Thymus (tissue), 11 donors: Measurements from ENCODE around the gene FOXN3. TPM values are rescaled to one million over a fixed set of nuclear protein-coding genes. Genes with fewer than 3 reads are reported as not detected.

Experiments used
- DNase-seq, 9 donors: peaks; one replicate each; pipeline ENCODE4 v3.0.0-alpha.2; 2013; ENCODE audit warnings: low spot score in 9 of 9, low read depth in 6 of 9, missing footprints in 1 of 9
- H3K27ac ChIP-seq, 2 donors: one replicate each; pipeline ENCODE4 v1.5.1; 2013; ENCODE audit warnings: control low read depth in 1 of 2, low read depth in 1 of 2, low read length in 1 of 2, mild to moderate bottlenecking in 1 of 2, moderate library complexity in 1 of 2
- H3K27me3 ChIP-seq, 2 donors: one replicate each; pipeline ENCODE4 v1.5.1; 2013; ENCODE audit warnings: low read length in 1 of 2; ENCODE audit not compliant: control insufficient read depth in 2 of 2, insufficient read depth in 1 of 2
- H3K36me3 ChIP-seq, 2 donors: one replicate each; pipeline ENCODE4 v1.5.1; 2013; ENCODE audit warnings: low read length in 1 of 2, mild to moderate bottlenecking in 1 of 2, moderate library complexity in 1 of 2; ENCODE audit not compliant: control insufficient read depth in 2 of 2, insufficient read depth in 2 of 2
- H3K4me1 ChIP-seq, 2 donors: one replicate each; pipeline ENCODE4 v1.5.1; 2013; ENCODE audit warnings: low read length in 2 of 2; ENCODE audit not compliant: control insufficient read depth in 2 of 2, insufficient read depth in 2 of 2
- H3K4me3 ChIP-seq, 2 donors: one replicate each; pipeline ENCODE4 v1.5.1; 2013; ENCODE audit warnings: low read length in 2 of 2, control low read depth in 1 of 2, mild to moderate bottlenecking in 1 of 2
- H3K9me3 ChIP-seq, 2 donors: one replicate each; pipeline ENCODE4 v1.5.1; 2013; ENCODE audit warnings: low read length in 1 of 2, mild to moderate bottlenecking in 1 of 2; ENCODE audit not compliant: control insufficient read depth in 2 of 2, insufficient read depth in 1 of 2
- WGBS: extraction: QIAGEN DNeasy Blood & Tissue Kit; methylation state at CpG from one replicate; pipeline ENCODE4 v1.1.7; 2013; 5-methylcytosine and 5-hydroxymethylcytosine counted together
- polyA plus RNA-seq: library from polyadenylated mRNA; stranded (reverse); fragments of 200-250 nt; gene quantifications from one replicate; pipeline ENCODE4 v1.2.3, GENCODE V29; 2013
- total RNA-seq: library from RNA; stranded (reverse); fragments of 120-200 nt; gene quantifications from one replicate; pipeline ENCODE4 v1.2.4, GENCODE V29; 2013
- donor health status: healthy.

Gene FOXN3
- total and polyA plus RNA-seq, 2 donors = 21.9 to 32.5 TPM

DNA sequence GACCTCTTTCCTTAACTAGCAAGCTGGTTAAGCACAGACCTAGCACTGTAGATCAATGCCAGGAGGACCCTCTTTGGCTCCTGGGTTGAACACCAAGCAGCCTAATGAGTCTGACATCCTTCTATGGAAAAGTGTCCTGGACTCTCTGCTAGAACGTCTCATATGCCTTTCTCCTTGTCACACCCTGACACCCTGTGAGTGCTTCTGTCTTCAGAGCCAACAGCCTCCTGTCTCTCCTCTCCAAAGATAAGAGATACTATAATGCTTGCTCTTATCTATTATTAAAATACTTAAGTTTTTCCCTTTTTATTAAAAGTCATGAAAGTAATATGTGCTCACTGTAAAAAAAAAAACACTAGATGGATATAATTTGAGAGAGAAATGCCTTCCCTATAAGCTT is 222.7 kb downstream of the FOXN3 start:
- 89% methylated on average over 1 of the region's 1 CpG for WGBS
- peaks cover 0 to 2% of the 10 kb centered on the region in 2 donors for H3K4me1 ChIP-seq
- no peak overlapping the region for H3K4me3 ChIP-seq
- no peaks in the 10 kb centered on the region for H3K27me3 ChIP-seq
- H3K27ac ChIP-seq = no peak overlapping the region
- H3K9me3 ChIP-seq = no peaks in the 10 kb centered on the region
- no peak for DNase-seq
- peaks cover 3% of the 10 kb centered on the region in 2 donors for H3K36me3 ChIP-seq

- no peaks in the 10 kb centered on the region for H3K27me3 ChIP-seq
- no peak overlapping the region for H3K27ac ChIP-seq
- H3K4me3 ChIP-seq = no peak overlapping the region
- peaks cover 9 to 19% of the 10 kb centered on the region in 2 donors for H3K36me3 ChIP-seq
- DNase-seq = no peak
- H3K9me3 ChIP-seq = no peaks in the 10 kb centered on the region
- 96% methylated on average over 11 of the region's 11 CpGs for WGBS
- peaks cover 11 to 15% of the 10 kb centered on the region in 2 donors for H3K4me1 ChIP-seq
Measured at GRCh38 chr14:89190765-89191513, 226.1 kb downstream of the FOXN3 start.

GRCh38 chr14:89188492-89188891 is 228.5 kb downstream of the FOXN3 start:
- H3K4me3 ChIP-seq = no peak overlapping the region
- peaks cover 20 to 33% of the 10 kb centered on the region in 2 donors for H3K36me3 ChIP-seq
- H3K27ac ChIP-seq = no peak overlapping the region
- H3K9me3 ChIP-seq = no peaks in the 10 kb centered on the region
- no peak for DNase-seq
- H3K27me3 ChIP-seq = no peaks in the 10 kb centered on the region
- WGBS = 98% methylated on average over 3 of the region's 3 CpGs
- H3K4me1 ChIP-seq = peaks cover 8 to 15% of the 10 kb centered on the region in 2 donors

- WGBS = 53% methylated on average over 6 of the region's 6 CpGs
- Histone ChIP-seq H3K4me3 (no peak overlapping the region), H3K27ac (no peak overlapping the region), H3K4me1 (peaks cover 8 to 15% of the 10 kb centered on the region in 2 donors), H3K27me3 (no peaks in the 10 kb centered on the region), H3K9me3 (no peaks in the 10 kb centered on the region), H3K36me3 (peaks cover 20 to 34% of the 10 kb centered on the region in 2 donors)
- DNase-seq = no peak
Measured at GRCh38 chr14:89187501-89187900, 229.5 kb downstream of the FOXN3 start.

GRCh38 chr14:89186856-89187376 is 230.1 kb downstream of the FOXN3 start:
- Histone ChIP-seq H3K36me3 (peaks cover 20 to 34% of the 10 kb centered on the region in 2 donors), H3K27me3 (no peaks in the 10 kb centered on the region), H3K27ac (no peak overlapping the region), H3K9me3 (no peaks in the 10 kb centered on the region), H3K4me3 (no peak overlapping the region), H3K4me1 (peaks cover 8 to 15% of the 10 kb centered on the region in 2 donors)
- DNase-seq = peak in 1 of 9 donors; percentile 48
- WGBS = 35% methylated on average over 7 of the region's 7 CpGs

GRCh38 chr14:89185919-89186855 is 230.8 kb downstream of the FOXN3 start:
- DNase-seq = no peak
- no peaks in the 10 kb centered on the region for H3K27me3 ChIP-seq
- no peaks in the 10 kb centered on the region for H3K9me3 ChIP-seq
- no peak overlapping the region for H3K27ac ChIP-seq
- 96% methylated on average over 13 of the region's 13 CpGs for WGBS
- H3K36me3 ChIP-seq = peaks cover 20 to 34% of the 10 kb centered on the region in 2 donors
- H3K4me3 ChIP-seq = no peak overlapping the region
- H3K4me1 ChIP-seq = peaks cover 8 to 15% of the 10 kb centered on the region in 2 donors

- peaks cover 27 to 35% of the 10 kb centered on the region in 2 donors for H3K36me3 ChIP-seq
- H3K9me3 ChIP-seq = no peaks in the 10 kb centered on the region
- DNase-seq = no peak
- H3K4me1 ChIP-seq = peaks cover 8 to 15% of the 10 kb centered on the region in 2 donors
- H3K27me3 ChIP-seq = no peaks in the 10 kb centered on the region
- no peak overlapping the region for H3K27ac ChIP-seq
- 94% methylated on average over 4 of the region's 4 CpGs for WGBS
- no peak overlapping the region for H3K4me3 ChIP-seq
Measured at GRCh38 chr14:89184952-89185351, 232.1 kb downstream of the FOXN3 start.

DNA sequence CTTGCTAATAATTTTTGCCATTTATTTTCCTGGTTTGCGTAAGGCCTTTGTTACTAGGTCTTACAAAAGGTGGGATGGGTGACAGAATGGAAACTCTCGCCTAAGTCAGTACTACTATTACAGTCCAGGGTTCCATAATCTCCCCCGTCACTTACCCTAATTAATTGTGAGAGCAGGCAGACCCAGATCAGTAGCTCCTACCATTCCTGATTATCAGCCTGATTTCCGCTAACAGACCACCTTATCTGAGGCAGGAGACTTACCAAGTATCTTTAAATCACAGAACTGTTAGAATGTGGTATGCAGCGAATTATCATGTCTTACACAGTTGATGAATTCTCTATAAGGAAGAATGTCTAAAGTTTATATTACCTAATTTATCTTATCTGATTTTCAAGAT is 234.7 kb downstream of the FOXN3 start:
- Histone ChIP-seq H3K4me1 (peaks cover 5 to 13% of the 10 kb centered on the region in 2 donors), H3K9me3 (no peaks in the 10 kb centered on the region), H3K27ac (no peak overlapping the region), H3K27me3 (no peaks in the 10 kb centered on the region), H3K36me3 (peaks cover 25 to 38% of the 10 kb centered on the region in 2 donors), H3K4me3 (no peak overlapping the region)
- WGBS = 98% methylated on average over 5 of the region's 5 CpGs
- DNase-seq = no peak

DNA sequence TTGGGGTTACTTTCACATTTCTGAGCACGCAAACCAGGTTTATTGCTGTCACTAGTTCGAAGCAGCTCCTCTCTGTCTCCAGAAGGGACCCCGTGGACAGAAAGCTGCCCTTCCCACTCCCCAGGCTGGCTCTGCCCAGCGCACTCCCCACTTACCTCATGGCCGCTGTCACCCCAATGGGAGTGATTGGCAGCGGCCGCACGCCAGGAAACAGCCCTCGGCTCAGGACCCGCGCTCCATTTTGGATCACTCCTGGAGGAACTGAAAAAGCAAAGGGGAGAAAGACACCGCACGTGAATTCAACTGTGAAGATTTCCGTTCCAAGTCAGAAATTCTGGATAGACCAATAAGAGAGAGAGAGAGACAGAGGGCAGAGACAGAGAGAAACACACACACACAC is 236.5 kb downstream of the FOXN3 start:
- Histone ChIP-seq H3K9me3 (no peaks in the 10 kb centered on the region), H3K27me3 (no peaks in the 10 kb centered on the region), H3K4me1 (peaks cover 0 to 3% of the 10 kb centered on the region in 2 donors), H3K27ac (no peak overlapping the region), H3K36me3 (peaks cover 28 to 39% of the 10 kb centered on the region in 2 donors), H3K4me3 (no peak overlapping the region)
- WGBS = 95% methylated on average over 14 of the region's 14 CpGs
- no peak for DNase-seq
